ACHN (cell line): Measurements from ENCODE around the gene SEMA3B.
"Not testable (repeated sequence)": the region's sequence is repeated elsewhere in the genome, so short reads cannot be mapped to it uniquely, and the experiment has no call there.

Source experiments
- DNase-seq: peaks from one replicate; pipeline ENCODE4 v3.0.0-alpha.2; 2015
- in situ Hi-C: cut with HindIII; loops from 2 replicates; pipeline ENCODE4 v1.10.0; 2017; ENCODE audit warnings: low sequenced_read_pairs, low pct_ligation_motif_present, low pct_unique_long_range_greater_than_20kb

Gene SEMA3B

GRCh38 chr3:50268703-50269451, at the start of gene SEMA3B:
Gene SEMA3B (plus strand): TSS chr3:50269147. CDS start chr3:50269241, 94 bp downstream.
- in situ Hi-C loops, result no loop called here
- peak; percentile 48 for DNase-seq

- in situ Hi-C loops, result no loop called here
- DNase-seq, result no peak
Observed at GRCh38 chr3:50219285-50219684, 49.7 kb upstream of the SEMA3B start.

GRCh38 chr3:50220109-50220508, 48.8 kb upstream of the SEMA3B start:
- in situ Hi-C loops, result no loop called here
- DNase-seq, result no peak

GRCh38 chr3:50221051-50221410, 47.9 kb upstream of the SEMA3B start:
- in situ Hi-C loops, result no loop called here

GRCh38 chr3:50221411-50222168, 47.4 kb upstream of the SEMA3B start:
- in situ Hi-C loops, result no loop called here
- DNase-seq, result no peak

More at GRCh38 chr3:50221051-50221410, 47.9 kb upstream of the SEMA3B start:
- no peak for DNase-seq

- in situ Hi-C loops, result no loop called here
Observed at GRCh38 chr3:50222169-50222528, 46.8 kb upstream of the SEMA3B start.

GRCh38 chr3:50224639-50225038, 44.3 kb upstream of the SEMA3B start:
- DNase-seq, result no peak
- in situ Hi-C loops, result no loop called here

More at GRCh38 chr3:50222169-50222528, 46.8 kb upstream of the SEMA3B start:
- no peak for DNase-seq

DNA sequence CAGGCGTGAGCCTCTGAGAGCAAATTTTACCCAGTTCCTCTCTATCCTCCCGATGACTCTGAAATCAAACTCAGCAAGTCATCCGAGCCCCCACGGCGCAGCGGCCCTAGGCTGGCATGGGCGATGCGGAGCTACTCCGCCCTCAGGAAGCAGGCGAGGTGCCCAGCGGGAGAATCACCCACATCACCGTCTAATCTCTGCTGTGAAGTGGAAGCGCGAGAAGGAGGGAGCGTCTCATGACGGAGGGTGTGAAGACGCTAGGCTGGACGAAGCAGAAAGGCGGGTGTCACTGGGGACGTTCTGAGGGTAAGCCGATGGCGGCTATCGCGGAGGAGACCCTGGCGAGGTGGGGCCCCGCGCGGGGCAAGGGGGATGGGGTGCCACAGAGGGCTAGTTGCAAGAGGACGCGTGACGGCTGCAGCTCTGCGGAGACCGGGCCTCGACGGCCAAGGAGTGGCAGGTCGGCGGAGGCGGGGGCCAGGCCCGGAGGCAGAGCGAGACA, 42.0 kb upstream of the SEMA3B start:
- peak; percentile 67 for DNase-seq
- in situ Hi-C loops, result no loop called here

DNA sequence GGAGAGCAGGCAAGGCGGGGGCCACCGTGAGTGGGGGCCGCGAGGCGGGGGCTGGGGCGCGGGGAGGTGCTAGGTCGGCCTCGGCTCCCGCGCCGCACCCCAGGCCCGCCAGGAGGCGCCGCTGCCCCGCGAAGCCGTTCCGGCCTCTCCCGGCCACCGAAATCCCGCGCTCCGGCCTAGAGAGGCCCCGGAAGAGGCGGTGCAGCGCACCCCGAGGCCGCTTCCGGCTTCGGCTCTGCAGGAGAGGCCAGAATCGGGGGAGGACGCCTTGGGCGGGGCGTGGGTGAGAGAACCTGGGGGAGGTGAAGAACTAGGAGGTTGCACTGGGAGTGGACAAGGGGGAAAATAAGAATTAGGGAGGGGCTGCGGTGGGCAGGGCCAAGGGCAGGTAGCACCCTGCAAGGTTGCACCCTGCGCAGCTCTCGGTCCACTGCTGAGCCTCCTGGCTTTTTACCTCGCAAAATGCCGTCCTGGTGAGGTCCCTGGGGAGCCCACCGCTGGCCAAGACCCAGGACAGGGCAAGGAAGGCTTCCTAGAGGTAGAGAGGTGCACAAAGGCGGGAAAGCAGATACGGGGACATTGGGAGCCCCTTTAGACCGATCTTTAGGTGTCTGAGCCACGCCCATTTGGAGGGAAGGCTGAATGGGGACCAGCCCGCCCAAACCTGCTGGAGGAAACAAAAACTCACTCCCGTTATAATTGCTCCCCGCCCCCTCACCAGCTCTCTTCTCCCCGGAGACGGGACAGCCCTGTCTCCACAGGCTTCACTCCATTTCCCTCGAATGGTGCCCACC, 41.4 kb upstream of the SEMA3B start:
- in situ Hi-C loops, result no loop called here
- DNase-seq, result peak; percentile 92

- in situ Hi-C loops, DNase-seq: not testable (repeated sequence)
Observed at GRCh38 chr3:50228184-50228763, 40.7 kb upstream of the SEMA3B start.

DNA sequence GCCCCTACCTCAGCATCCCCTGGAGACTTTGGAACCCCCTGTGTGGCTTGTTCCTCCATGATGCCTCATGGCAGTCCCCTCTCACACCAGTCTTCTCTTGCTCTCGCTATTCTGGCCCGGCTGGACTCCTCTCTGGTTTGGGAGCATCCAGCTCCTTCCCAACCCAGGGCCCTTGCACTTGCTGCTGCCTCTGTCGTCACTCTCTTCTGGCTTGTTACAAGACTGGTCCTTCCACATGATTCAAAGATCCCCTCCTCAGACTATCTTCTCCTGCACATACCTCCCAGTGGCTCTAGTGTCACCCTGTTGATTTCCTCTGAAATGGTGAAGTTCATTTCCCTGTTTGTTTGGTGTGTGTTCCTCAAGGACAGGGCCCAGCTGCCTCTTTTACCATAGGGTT, 39.5 kb upstream of the SEMA3B start:
- no peak for DNase-seq
- in situ Hi-C loops, result no loop called here

DNA sequence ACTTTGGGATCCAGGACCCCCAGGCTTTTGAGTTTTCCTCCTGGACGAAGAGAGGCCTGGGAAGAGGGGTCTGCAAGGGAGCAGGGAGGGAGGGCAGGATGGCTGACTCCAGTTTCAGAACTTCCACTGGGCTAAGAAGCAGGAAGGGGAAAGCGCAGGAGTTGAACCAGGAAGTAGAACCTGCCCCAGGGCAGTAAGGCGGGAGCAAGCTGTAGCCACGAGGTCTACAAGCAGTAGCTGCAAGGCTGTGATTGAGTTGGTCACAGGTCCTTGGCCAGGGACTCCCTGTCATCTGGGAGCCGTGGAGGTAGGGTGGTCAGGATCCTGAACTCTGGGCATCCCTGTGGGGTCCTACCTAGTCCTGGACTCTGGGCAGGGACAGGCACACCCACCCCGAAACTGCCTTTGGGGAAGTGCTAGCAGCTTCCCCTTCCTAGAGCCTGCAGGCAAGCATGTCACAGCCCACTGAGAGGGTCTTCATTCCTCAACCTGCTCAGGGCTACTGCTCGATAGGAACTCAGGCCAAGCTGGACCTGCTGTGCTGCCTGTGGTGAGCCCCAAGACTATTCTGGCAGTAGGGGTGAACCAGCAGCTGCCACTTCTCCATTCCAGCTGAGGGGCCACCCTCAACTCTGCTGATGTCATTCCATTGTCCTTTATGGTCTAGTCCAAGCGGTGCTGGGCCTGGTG, 38.7 kb upstream of the SEMA3B start:
- in situ Hi-C loops, result no loop called here
- no peak for DNase-seq

DNA sequence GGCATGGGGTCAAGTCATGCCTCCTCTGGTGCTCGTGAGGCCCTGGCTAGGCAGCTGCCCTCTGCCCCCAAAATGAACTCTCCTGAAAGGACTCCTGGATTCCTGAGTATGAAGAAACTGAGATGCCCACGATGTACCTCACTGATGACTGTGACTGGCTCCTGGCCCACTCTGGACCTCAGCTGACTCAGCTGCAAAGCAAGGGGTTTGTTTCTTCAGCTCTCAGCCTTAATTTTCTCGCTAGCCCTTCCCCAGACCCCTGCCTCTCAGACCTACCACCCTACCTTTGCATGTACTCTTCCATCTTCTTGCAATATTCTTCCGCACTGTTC, 38.2 kb upstream of the SEMA3B start:
- no peak for DNase-seq
- in situ Hi-C loops, result no loop called here

- DNase-seq, result no peak
- in situ Hi-C loops, result no loop called here
Observed at GRCh38 chr3:50231581-50231980, 37.4 kb upstream of the SEMA3B start.

- in situ Hi-C loops, result no loop called here
- no peak for DNase-seq
Observed at GRCh38 chr3:50232303-50232702, 36.6 kb upstream of the SEMA3B start.

GRCh38 chr3:50233176-50233575, 35.8 kb upstream of the SEMA3B start:
- no peak for DNase-seq
- in situ Hi-C loops, result no loop called here

GRCh38 chr3:50235716-50236483, 33.0 kb upstream of the SEMA3B start, which contains the start of gene GNAI2:
Gene GNAI2 (plus strand): TSS chr3:50236204. CDS start chr3:50236336, 132 bp downstream.
- peak; percentile 97 for DNase-seq
- in situ Hi-C loops, result no loop called here
